HTERT RPE-1 (cell line): ENCODE data around the gene KIF16B.

Source experiments
- in situ Hi-C: fragments of 300-500 bp; cut with MboI; formaldehyde crosslinking; loops from 4 replicates; pipeline ENCODE4 v1.14.3; 2020; ENCODE audit warnings: low sequenced_read_pairs

Gene KIF16B

GRCh38 chr20:16483024-16483423 is 90.2 kb downstream of the KIF16B start:
- in situ Hi-C loops, result no loop called here

GRCh38 chr20:16481977-16482376 is 91.3 kb downstream of the KIF16B start:
- in situ Hi-C loops, result no loop called here

GRCh38 chr20:16479666-16480065 is 93.6 kb downstream of the KIF16B start:
- in situ Hi-C loops, result no loop called here

- in situ Hi-C loops, result no loop called here
Observed at GRCh38 chr20:16477632-16478031, 95.6 kb downstream of the KIF16B start.

GRCh38 chr20:16476032-16476431 is 97.2 kb downstream of the KIF16B start:
- in situ Hi-C loops, result no loop called here

GRCh38 chr20:16475225-16475624 is 98.0 kb downstream of the KIF16B start:
- in situ Hi-C loops, result no loop called here

- in situ Hi-C loops, result no loop called here
Observed at GRCh38 chr20:16474363-16474762, 98.9 kb downstream of the KIF16B start.

GRCh38 chr20:16472045-16472872 is 101.0 kb downstream of the KIF16B start:
- in situ Hi-C loops, result no loop called here

- in situ Hi-C loops, result no loop called here
Observed at GRCh38 chr20:16469395-16469905, 103.8 kb downstream of the KIF16B start.

- in situ Hi-C loops, result no loop called here
Observed at GRCh38 chr20:16462711-16463110, 110.5 kb downstream of the KIF16B start.

GRCh38 chr20:16459019-16459700 is 114.1 kb downstream of the KIF16B start:
- in situ Hi-C loops, result no loop called here

- in situ Hi-C loops, result no loop called here
Observed at GRCh38 chr20:16457514-16457913, 115.7 kb downstream of the KIF16B start.

GRCh38 chr20:16455324-16455723 is 117.9 kb downstream of the KIF16B start:
- in situ Hi-C loops, result no loop called here

GRCh38 chr20:16451982-16452381 is 121.3 kb downstream of the KIF16B start:
- in situ Hi-C loops, result no loop called here

GRCh38 chr20:16451001-16451400 is 122.2 kb downstream of the KIF16B start:
- in situ Hi-C loops, result no loop called here

GRCh38 chr20:16446991-16447390 is 126.3 kb downstream of the KIF16B start:
- in situ Hi-C loops, result no loop called here

- in situ Hi-C loops, result no loop called here
Observed at GRCh38 chr20:16446246-16446645, 127.0 kb downstream of the KIF16B start.

GRCh38 chr20:16445482-16445881 is 127.8 kb downstream of the KIF16B start:
- in situ Hi-C loops, result no loop called here

- in situ Hi-C loops, result no loop called here
Observed at GRCh38 chr20:16444057-16444777, 129.0 kb downstream of the KIF16B start.

- in situ Hi-C loops, result no loop called here
Observed at GRCh38 chr20:16441546-16442164, 131.6 kb downstream of the KIF16B start.

GRCh38 chr20:16440686-16441085 is 132.6 kb downstream of the KIF16B start:
- in situ Hi-C loops, result no loop called here
